HG02588 (cell line): Measurements from ENCODE around the gene SH3BP5L.
"Not testable (repeated sequence)": the region's sequence is repeated elsewhere in the genome, so short reads cannot be mapped to it uniquely, and the experiment has no call there.

Source experiments
- ATAC-seq: cut with Tn5 transposase; IDR thresholded peaks from one replicate; pipeline ENCODE4 v1.9.1; 2021; ENCODE audit warnings: mild to moderate bottlenecking, moderate library complexity; ENCODE audit not compliant: unreplicated experiment

SH3BP5L gene

GRCh38 chr1:248810727-248811513 lies 14.8 kb downstream of the SH3BP5L start:
- ATAC-seq, result no peak

DNA sequence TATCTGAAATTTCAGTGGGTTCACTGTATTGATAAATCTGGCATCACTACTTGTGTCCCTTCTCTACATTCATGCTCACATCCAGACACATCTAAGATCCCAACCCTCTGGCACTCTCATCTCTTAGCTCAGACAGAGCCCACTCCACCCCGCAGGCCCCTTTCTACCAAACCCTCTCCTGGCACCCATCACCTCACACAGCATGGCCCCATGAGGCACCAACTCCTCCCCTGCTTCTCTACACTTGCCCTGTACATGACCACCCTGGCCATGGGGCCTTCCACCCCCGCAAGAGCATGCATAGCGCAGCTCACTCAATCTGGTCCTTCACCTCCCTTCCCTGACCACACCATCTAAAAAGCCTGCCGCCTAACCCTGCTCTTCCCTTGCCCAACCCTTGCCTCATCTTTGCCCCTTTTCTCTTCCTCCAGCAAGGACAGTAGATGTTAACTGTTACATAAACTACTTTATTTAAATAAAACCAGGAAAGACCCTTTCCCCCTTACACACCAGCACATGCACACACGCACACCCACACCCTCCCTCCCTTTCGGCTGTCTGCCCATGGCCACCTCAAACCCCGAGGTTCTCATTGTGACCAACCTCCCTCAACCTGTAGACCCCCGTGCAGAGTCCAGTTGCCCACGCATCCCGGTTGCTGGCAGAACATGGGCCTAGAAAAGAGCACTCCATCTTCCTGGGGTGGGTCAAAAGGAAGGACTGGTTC lies 15.6 kb downstream of the SH3BP5L start:
- ATAC-seq, result no peak

- ATAC-seq, result no peak
These were observed 16.8 kb downstream of the SH3BP5L start for GRCh38 chr1:248808876-248809275.

DNA sequence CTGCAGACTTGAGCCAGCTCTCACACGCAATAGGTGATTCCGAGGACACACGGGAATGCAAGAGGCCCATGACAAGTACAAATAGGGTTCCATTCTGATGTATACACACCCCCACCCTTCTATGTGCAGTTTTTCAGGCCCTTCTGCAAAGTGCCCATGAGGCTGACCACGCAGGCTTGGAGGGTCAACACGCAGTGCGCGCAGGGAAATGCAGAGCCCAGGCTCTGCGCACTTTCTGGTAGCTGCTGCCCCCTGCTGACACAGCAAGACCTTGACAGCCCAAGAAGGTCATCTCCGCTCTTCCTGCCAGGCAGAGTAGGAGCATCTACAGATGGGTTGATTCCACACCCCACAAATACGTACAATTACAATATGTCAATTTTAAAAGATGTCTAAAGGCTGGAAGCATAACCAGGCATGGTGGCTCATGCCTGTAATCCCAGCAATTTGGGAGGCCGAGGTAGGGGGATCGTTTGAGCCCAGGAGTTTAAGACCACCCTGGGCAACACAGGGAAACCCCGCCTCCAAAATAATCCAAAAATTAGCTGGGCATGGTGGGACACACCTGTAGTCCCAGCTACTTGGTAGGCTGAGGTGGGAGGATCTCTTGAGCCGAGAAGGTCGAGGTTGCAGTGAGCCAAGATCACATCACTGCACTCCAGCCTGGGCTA lies 18.5 kb downstream of the SH3BP5L start:
- ATAC-seq, result peak; percentile 40

DNA sequence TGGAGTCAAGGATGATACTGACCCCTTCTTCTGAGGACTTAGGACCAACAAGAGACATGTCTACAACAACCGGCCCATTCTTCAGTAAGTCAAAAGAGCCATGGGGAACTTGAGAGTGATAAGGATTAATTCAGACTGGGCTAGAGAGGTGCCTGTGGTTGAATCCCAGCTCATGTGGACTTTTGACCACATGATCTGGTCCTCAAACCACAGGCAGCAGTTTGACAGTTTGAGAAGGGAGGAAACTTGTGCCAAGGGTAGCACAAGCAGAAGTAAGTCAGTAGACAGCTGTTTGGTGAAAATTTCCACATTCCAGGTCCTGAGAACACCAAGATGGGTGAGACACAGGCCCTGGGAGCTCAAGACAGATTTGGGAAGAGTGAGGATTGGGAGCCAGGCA lies 19.8 kb downstream of the SH3BP5L start:
- ATAC-seq, result no peak

GRCh38 chr1:248804771-248805681 lies 20.7 kb downstream of the SH3BP5L start:
- ATAC-seq, result peak; percentile 91

DNA sequence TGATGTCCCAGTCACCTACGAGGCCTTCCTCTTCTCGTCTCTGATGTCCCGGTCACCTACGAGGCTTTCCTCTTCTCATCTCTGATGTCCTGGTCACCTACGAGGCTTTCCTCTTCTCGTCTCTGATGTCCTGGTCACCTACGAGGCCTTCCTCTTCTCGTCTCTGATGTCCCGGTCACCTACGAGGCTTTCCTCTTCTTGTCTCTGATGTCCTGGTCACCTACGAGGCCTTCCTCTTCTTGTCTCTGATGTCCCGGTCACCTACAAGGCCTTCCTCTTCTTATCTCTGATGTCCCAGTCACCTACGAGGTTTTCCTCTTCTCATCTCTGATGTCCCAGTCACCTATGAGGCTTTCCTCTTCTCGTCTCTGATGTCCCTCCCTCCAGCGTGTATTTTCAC lies 22.2 kb downstream of the SH3BP5L start:
- ATAC-seq, result not testable (repeated sequence)

DNA sequence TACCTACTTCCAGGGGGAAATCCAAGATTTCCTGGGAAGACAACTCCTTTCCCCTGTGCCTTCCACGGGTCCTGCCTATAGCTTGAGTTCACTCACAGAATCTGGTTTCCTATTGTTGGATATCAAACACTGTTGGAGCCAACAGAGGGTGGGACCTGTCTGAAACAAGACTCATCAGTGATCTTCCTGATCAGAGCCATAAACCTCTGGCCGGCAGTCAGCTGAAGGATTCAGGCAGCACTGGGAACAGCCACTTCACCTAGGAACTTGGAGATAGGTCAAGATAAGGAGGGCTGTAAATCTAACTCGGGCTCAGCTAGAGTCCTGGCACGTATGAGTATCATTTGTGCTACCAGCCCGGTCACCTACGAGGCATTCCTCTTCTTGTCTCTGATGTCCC lies 23.3 kb downstream of the SH3BP5L start:
- no peak for ATAC-seq

DNA sequence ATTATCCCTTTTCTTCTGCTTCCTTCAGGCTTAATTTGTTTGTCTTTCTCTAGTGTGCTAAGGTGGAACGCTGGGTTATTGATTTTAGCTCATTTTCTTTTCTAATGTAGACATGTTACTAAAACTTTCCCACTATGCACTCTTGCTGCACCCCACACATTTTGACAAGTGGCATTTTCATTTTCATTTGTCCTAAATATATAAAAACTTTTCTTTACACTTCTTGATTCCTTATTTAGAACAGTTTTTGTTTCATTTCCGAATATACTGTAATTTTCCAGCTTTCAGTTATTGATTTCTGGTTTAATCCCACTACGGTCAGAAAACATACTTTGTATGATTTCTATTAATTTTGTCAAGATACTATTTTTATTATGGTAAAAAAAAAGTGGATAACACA lies 25.3 kb downstream of the SH3BP5L start:
- no peak for ATAC-seq

DNA sequence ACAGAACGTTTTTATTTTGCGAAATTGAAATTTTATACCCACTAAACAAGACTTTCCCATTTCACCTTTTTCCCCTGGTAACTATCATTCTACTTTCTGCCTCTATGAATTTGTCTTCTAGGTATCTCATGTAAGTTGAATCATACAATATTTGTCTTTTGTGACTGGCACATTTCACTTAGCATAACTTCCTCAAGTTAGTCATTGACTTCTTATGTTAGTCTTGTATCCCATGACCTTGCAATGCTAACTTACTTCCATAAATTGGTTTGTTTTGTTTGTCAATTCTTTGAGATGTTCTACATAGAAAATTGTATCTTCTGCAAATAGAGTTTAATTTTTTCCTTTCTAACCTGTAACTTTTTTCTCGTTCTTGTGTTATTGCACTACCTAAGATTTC lies 26.9 kb downstream of the SH3BP5L start:
- ATAC-seq, result no peak

- ATAC-seq, result not testable (repeated sequence)
These were observed 31.1 kb downstream of the SH3BP5L start for GRCh38 chr1:248794663-248795062.

DNA sequence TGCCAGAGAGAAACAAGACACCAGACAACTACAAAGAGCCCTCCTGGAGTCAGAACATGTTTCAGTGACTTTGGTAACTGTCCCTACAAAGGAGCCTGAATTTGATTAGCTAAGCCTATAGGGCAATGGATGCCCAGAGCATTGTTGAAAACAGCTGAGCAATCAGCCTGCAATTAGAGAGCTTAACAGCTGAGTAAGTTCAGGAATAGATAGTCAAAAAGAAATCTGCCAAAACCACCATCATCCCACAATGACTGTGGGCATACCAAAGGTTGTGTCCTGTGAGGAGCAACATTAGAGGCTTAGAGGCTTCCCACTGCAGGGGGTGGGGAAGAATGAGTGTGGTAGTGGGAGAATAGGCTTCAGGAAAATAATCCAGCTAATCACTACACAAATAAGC lies 32.1 kb downstream of the SH3BP5L start:
- ATAC-seq, result peak; percentile 96

- no peak for ATAC-seq
These were observed 33.4 kb downstream of the SH3BP5L start for GRCh38 chr1:248792342-248792741.

- no peak for ATAC-seq
These were observed 34.7 kb downstream of the SH3BP5L start for GRCh38 chr1:248791010-248791409.

DNA sequence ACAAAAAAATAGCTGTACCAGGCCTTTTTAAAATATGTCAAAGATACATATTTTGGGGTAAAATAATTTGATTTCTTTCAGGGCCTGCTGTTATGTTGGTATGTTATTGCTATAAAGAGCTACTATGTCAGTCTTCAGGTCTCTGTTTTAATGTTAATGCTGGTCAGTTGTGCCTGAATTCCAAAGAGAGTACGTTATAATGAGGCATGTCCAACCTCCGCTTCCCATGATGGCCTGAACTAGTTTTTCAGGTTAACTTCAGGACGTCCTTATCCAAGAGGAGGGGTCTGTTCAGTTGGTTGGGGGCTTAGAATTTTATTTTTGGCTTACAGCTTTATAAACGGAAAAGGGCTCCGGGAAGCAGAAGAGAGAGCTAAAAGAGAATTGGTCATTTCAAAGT lies 35.3 kb downstream of the SH3BP5L start:
- no peak for ATAC-seq

DNA sequence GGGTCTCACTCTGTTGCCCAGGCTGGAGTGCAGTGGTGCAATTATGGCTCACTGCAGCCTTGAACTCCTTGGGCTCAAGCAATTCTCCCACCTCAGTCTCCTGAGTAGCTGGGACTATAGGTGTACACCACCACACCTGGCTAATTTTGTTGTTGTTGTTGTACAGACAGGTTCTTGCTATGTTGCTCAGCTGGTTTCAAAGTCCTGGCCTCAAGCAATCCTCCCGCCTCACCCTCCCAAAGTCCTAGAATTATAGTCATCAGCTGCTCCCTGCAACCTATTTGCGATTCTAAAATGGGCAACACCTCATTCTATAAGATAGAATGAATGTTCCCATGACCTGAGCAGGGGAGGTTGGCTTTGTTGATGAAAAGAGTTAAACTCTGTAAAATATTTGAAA lies 36.4 kb downstream of the SH3BP5L start:
- ATAC-seq, result not testable (repeated sequence)

- no peak for ATAC-seq
These were observed 37.4 kb downstream of the SH3BP5L start for GRCh38 chr1:248788327-248788726.

DNA sequence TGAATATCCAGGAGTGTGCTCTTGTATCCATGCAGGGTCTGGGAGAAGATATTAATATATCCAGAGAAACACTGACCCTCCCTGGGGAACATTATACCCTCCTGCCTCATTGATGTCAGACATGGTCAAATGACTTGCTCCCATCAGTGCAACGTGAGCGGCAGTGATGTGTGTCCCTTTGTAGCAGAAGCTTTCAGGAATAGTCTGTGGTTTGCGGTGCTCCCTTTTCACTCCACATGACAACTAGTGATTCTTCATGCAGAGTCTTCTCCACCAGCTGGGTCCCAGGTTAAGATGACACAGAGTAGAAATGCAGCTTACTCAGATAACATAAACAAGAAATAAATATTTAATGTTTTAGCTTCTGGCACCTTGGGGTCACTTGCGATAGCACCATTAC lies 38.3 kb downstream of the SH3BP5L start:
- no peak for ATAC-seq

GRCh38 chr1:248786156-248786555 lies 39.6 kb downstream of the SH3BP5L start:
- ATAC-seq, result peak; percentile 85

GRCh38 chr1:248783367-248783766 lies 42.3 kb downstream of the SH3BP5L start:
- no peak for ATAC-seq
